Upper lobe of left lung (tissue), 4 donors: ENCODE results near the gene FANCM.

ENCODE experiments used
- CTCF ChIP-seq, 6 experiments: fragments of 450-650 bp in 4 of 6; fragments of 200-600 bp in 2 of 6; sonication (generic) in 2 of 6; IDR thresholded peaks; one replicate each; pipeline ENCODE4 v1.5.1; 2016 to 2019; ENCODE audit warnings: antibody characterized with exemption in 6 of 6
- POLR2A ChIP-seq, 4 donors: fragments of 450-650 bp; IDR thresholded peaks; one replicate each; pipeline ENCODE4 v1.5.1; 2016 to 2017; ENCODE audit warnings: antibody characterized with exemption in 4 of 4, mild to moderate bottlenecking in 2 of 4

- no peak for TF ChIP-seq CTCF (IDR thresholded peaks at IDR 0.05)
- no peak for TF ChIP-seq POLR2A (IDR thresholded peaks at IDR 0.05)
These were observed 114.3 kb downstream of the FANCM start for GRCh38 chr14:45249856-45250575.
